HepG2 (cell line): ENCODE measurements around the gene ZKSCAN4. TPM values are rescaled to one million over a fixed set of nuclear protein-coding genes. Genes with fewer than 3 reads are reported as not detected.

Experiments used
- CENPT ChIP-seq: sonication (generic); formaldehyde crosslinking; IDR thresholded peaks from 2 replicates; pipeline ENCODE4 v1.8.0; 2022; ENCODE audit warnings: low read depth, mild to moderate bottlenecking, moderate library complexity, missing genetic modification reagents
- GABPB1 ChIP-seq: IDR thresholded peaks from 2 replicates; pipeline ENCODE4 v1.6.1; 2016; ENCODE audit warnings: mild to moderate bottlenecking, missing genetic modification reagents, moderate library complexity, missing compliant biosample characterization
- HNF1B ChIP-seq: sonication (generic); formaldehyde crosslinking; IDR thresholded peaks from 2 replicates; pipeline ENCODE4 v1.5.1; 2020; ENCODE audit warnings: mild to moderate bottlenecking, moderate library complexity, missing genetic modification reagents
- KDM4B ChIP-seq: sonication (generic); formaldehyde crosslinking; IDR thresholded peaks from 2 replicates; pipeline ENCODE4 v1.4.0; 2020; ENCODE audit warnings: missing genetic modification reagents
- RFX3 ChIP-seq: IDR thresholded peaks from 2 replicates; pipeline ENCODE4 v1.6.1; 2016; ENCODE audit warnings: missing biosample characterization, missing genetic modification reagents
- SATB2 ChIP-seq: sonication (generic); formaldehyde crosslinking; IDR thresholded peaks from 2 replicates; pipeline ENCODE4 v1.5.0; 2020; ENCODE audit warnings: missing genetic modification reagents
- TFDP1 ChIP-seq: IDR thresholded peaks from 2 replicates; pipeline ENCODE4 v1.6.1; 2016; ENCODE audit warnings: missing compliant biosample characterization, missing genetic modification reagents, borderline replicate concordance
- ZKSCAN5 ChIP-seq: sonication (generic); formaldehyde crosslinking; IDR thresholded peaks from 2 replicates; pipeline ENCODE4 v1.5.1; 2020; ENCODE audit warnings: mild to moderate bottlenecking, missing genetic modification reagents
- ZNF33A ChIP-seq: sonication (generic); formaldehyde crosslinking; IDR thresholded peaks from 2 replicates; pipeline ENCODE4 v1.5.1; 2020; ENCODE audit warnings: missing genetic modification reagents, mild to moderate bottlenecking, moderate library complexity, borderline replicate concordance
- ZNF512 ChIP-seq: sonication (generic); formaldehyde crosslinking; IDR thresholded peaks from 2 replicates; pipeline ENCODE4 v1.4.0; 2020; ENCODE audit warnings: mild to moderate bottlenecking, missing genetic modification reagents
- ZNF567 ChIP-seq: sonication (generic); formaldehyde crosslinking; IDR thresholded peaks from 2 replicates; pipeline ENCODE4 v1.8.1; 2023; ENCODE audit warnings: mild to moderate bottlenecking, missing genetic modification reagents, borderline replicate concordance
- ZNF615 ChIP-seq: sonication (generic); formaldehyde crosslinking; IDR thresholded peaks from 2 replicates; pipeline ENCODE4 v1.5.0; 2020; ENCODE audit warnings: mild to moderate bottlenecking, missing genetic modification reagents, borderline replicate concordance
- ZNF816 ChIP-seq: sonication (generic); formaldehyde crosslinking; IDR thresholded peaks from 2 replicates; pipeline ENCODE4 v1.8.0; 2022; ENCODE audit warnings: missing genetic modification reagents, mild to moderate bottlenecking, borderline replicate concordance
- polyA plus RNA-seq, 8 experiments: library from polyadenylated mRNA; depleted of rRNA in 3 of 8; stranded (reverse) in 7 of 8; unstranded in 1 of 8; fragments of >200 nt; fragmentation: Illumina TruSeq in 4 of 8; extraction: Trizol in 4 of 8; gene quantifications; 2 replicates each; pipeline versions ENCODE4 v1.2.1 to v1.2.3, GENCODE V29; 2011 to 2016; ENCODE audit warnings: low read depth in 4 of 8, missing spikeins in 1 of 8, mixed read lengths in 1 of 8; ENCODE audit not compliant: insufficient read depth in 1 of 8
- total RNA-seq, 5 experiments: library from RNA; depleted of rRNA; stranded (reverse); fragments of >200 nt; fragmentation: Illumina TruSeq; extraction: Trizol; gene quantifications; 2 replicates each; pipeline ENCODE4 v1.2.3, GENCODE V29; 2016; ENCODE audit warnings: low read depth in 1 of 5

The ZKSCAN4 gene
- total and polyA plus RNA-seq, 2 of the 13 experiments (the other 11 are each of a cell fraction or from before 2014, with no cell fraction given), result 2.9 to 7.8 TPM

- TF ChIP-seq ZNF816 (peak; percentile 65; the same call in 1 of the 2 replicates), TFDP1 (no peak; the same call in 1 of the 2 replicates), ZKSCAN5 (CRISPR knock-in tag) (no peak), ZNF615 (CRISPR knock-in tag) (no peak), ZNF567 (CRISPR knock-in tag) (no peak), SATB2 (CRISPR knock-in tag) (0 out of 2 replicates have a peak, but pooled peaks have one; percentile 73), KDM4B (CRISPR knock-in tag) (peak; percentile 49; the same call in 1 of the 2 replicates), ZNF512 (no peak), GABPB1 (peak; percentile 94), RFX3 (no peak), HNF1B (CRISPR knock-in tag) (0 out of 2 replicates have a peak, but pooled peaks have one; percentile 17), ZNF33A (CRISPR knock-in tag) (peak; percentile 72; the same call in 1 of the 2 replicates), CENPT (CRISPR knock-in tag) (no peak)
Observed at GRCh38 chr6:28281288-28282064, 29.4 kb upstream of the ZKSCAN4 start, which contains the start of gene PGBD1 (continued).
